ENCODE measurements around the gene RIMS4. TPM values are rescaled to one million over a fixed set of nuclear protein-coding genes. Genes with fewer than 3 reads are reported as not detected.

RIMS4 gene
- total RNA-seq, 1 donor from 2014 or later = 6.1 TPM

- Mint-ChIP-seq H3K4me3 (no peak overlapping the region), H3K27ac (ENCODE audit: unreplicated experiment) (no peak overlapping the region), H3K36me3 (ENCODE audit: low read depth) (no peaks in the 10 kb centered on the region), H3K9me3 (no peaks in the 10 kb centered on the region), H3K4me1 (peaks cover 7% of the 10 kb centered on the region), H3K27me3 (ENCODE audit: low read depth) (peaks cover 11% of the 10 kb centered on the region)
- TF ChIP-seq CTCF (conservative IDR thresholded peaks at IDR 0.05) = no peak
- DNase-seq (ENCODE audit: low read depth, low spot score) = no peak
Measured at GRCh38 chr20:44836601-44837120, 26.3 kb upstream of the RIMS4 start.

- Mint-ChIP-seq H3K4me3 (no peak overlapping the region), H3K36me3 (ENCODE audit: low read depth) (no peaks in the 10 kb centered on the region), H3K9me3 (no peaks in the 10 kb centered on the region), H3K4me1 (peaks cover 7% of the 10 kb centered on the region), H3K27me3 (ENCODE audit: low read depth) (peaks cover 15% of the 10 kb centered on the region), H3K27ac (ENCODE audit: unreplicated experiment) (no peak overlapping the region)
- DNase-seq (ENCODE audit: low read depth, low spot score) = no peak
- no peak for TF ChIP-seq CTCF (conservative IDR thresholded peaks at IDR 0.05)
Measured at GRCh38 chr20:44835661-44836221, 25.4 kb upstream of the RIMS4 start.

- H3K27ac Mint-ChIP-seq (ENCODE audit: unreplicated experiment) = no peak overlapping the region
- TF ChIP-seq CTCF (conservative IDR thresholded peaks at IDR 0.05) = no peak
- H3K4me1 Mint-ChIP-seq = peaks cover 7% of the 10 kb centered on the region
- no peaks in the 10 kb centered on the region for H3K9me3 Mint-ChIP-seq
- no peak overlapping the region for H3K4me3 Mint-ChIP-seq
- H3K36me3 Mint-ChIP-seq (ENCODE audit: low read depth) = no peaks in the 10 kb centered on the region
- DNase-seq (ENCODE audit: low read depth, low spot score) = no peak
- peaks cover 20% of the 10 kb centered on the region for H3K27me3 Mint-ChIP-seq (ENCODE audit: low read depth)
Measured at GRCh38 chr20:44835116-44835515, 24.8 kb upstream of the RIMS4 start.

GRCh38 chr20:44834693-44835092, 24.3 kb upstream of the RIMS4 start:
- DNase-seq (ENCODE audit: low read depth, low spot score) = no peak
- no peaks in the 10 kb centered on the region for H3K9me3 Mint-ChIP-seq
- no peak for TF ChIP-seq CTCF (conservative IDR thresholded peaks at IDR 0.05)
- H3K27ac Mint-ChIP-seq (ENCODE audit: unreplicated experiment) = no peak overlapping the region
- H3K36me3 Mint-ChIP-seq (ENCODE audit: low read depth) = no peaks in the 10 kb centered on the region
- peaks cover 20% of the 10 kb centered on the region for H3K27me3 Mint-ChIP-seq (ENCODE audit: low read depth)
- H3K4me3 Mint-ChIP-seq = no peak overlapping the region
- H3K4me1 Mint-ChIP-seq = peaks cover 7% of the 10 kb centered on the region

GRCh38 chr20:44833437-44833836, 23.1 kb upstream of the RIMS4 start:
- H3K36me3 Mint-ChIP-seq (ENCODE audit: low read depth) = no peaks in the 10 kb centered on the region
- no peaks in the 10 kb centered on the region for H3K9me3 Mint-ChIP-seq
- no peak overlapping the region for H3K27ac Mint-ChIP-seq (ENCODE audit: unreplicated experiment)
- no peak for DNase-seq (ENCODE audit: low read depth, low spot score)
- TF ChIP-seq CTCF (conservative IDR thresholded peaks at IDR 0.05) = no peak
- H3K4me1 Mint-ChIP-seq = peaks cover 7% of the 10 kb centered on the region
- H3K4me3 Mint-ChIP-seq = no peak overlapping the region
- H3K27me3 Mint-ChIP-seq (ENCODE audit: low read depth) = peaks cover 25% of the 10 kb centered on the region

Measured in neural crest cell (in vitro differentiated cells).